OCI-LY1 (cell line): Measurements from ENCODE around the gene ABR.

Source experiments
- CTCF ChIP-seq: fragments of 200-600 bp; sonication (generic), shearing (Covaris generic); IDR thresholded peaks from 2 replicates; pipeline ENCODE4 v1.5.1; 2017; ENCODE audit warnings: mild to moderate bottlenecking, antibody characterized with exemption, low read length, moderate library complexity, mixed read lengths
- EZH2 ChIP-seq: fragments of 200-600 bp; sonication (generic), shearing (Covaris generic); IDR thresholded peaks from 2 replicates; pipeline ENCODE4 v1.8.0; 2017; ENCODE audit warnings: borderline replicate concordance, mixed run types, mild to moderate bottlenecking, antibody characterized with exemption, low read length, moderate library complexity, mixed read lengths

- TF ChIP-seq CTCF, result no peak
- TF ChIP-seq EZH2, result no peak
Measured at GRCh38 chr17:1034652-1035210, 145.1 kb downstream of the ABR start.
